Measurements from ENCODE around the gene PDCD1LG2. TPM values are rescaled to one million over a fixed set of nuclear protein-coding genes. Genes with fewer than 3 reads are reported as not detected.

PDCD1LG2 gene
- total RNA-seq, 4 donors from 2014 or later = 0.47 to 4.6 (median 2.4) TPM

DNA sequence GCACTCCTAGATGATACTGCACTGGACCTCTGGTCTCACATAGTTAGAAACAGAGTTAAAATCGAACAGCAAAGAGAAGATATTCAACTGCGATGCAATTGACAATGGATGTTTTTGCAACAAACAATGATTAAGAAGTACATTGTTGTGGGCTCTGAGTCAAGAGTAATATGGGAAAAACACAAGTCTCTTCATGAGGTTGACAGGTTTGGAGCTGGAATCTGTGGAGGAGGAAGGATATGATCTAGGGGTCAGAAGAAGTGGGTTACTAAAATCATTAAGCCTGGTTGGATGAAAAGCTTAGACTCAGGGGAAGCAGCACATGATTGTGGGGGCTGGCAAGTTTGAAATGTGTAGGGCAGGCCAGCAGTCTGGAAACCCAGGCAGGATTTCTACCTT, 53.1 kb downstream of the PDCD1LG2 start:
- H3K4me1 ChIP-seq = peaks cover 0 to 19% (median under 1%) of the 10 kb centered on the region in 3 donors
- no peak for ATAC-seq
- TF ChIP-seq CTCF (IDR thresholded peaks at IDR 0.05) (no peak), EP300 (IDR thresholded peaks at IDR 0.05) (no peak), POLR2A (IDR thresholded peaks at IDR 0.05) (no peak), POLR2AphosphoS5 (IDR thresholded peaks at IDR 0.05) (no peak)
- peak overlapping the region in 2 of 4 donors; percentile 2 to 30 for H3K27ac ChIP-seq
- no peak overlapping the region for H3K4me3 ChIP-seq
- H3K36me3 ChIP-seq = no peaks in the 10 kb centered on the region
- no peaks in the 10 kb centered on the region for H3K27me3 ChIP-seq
- WGBS, 2 donors (ENCODE audit: low coverage in 1 of 2) = 65 to 72% methylated on average over 2 of the region's 2 CpGs
- H3K9me3 ChIP-seq = no peaks in the 10 kb centered on the region

- TF ChIP-seq EP300 (IDR thresholded peaks at IDR 0.05) (no peak), CTCF (IDR thresholded peaks at IDR 0.05) (no peak), POLR2AphosphoS5 (IDR thresholded peaks at IDR 0.05) (no peak), POLR2A (IDR thresholded peaks at IDR 0.05) (no peak)
- Histone ChIP-seq H3K27me3 (no peaks in the 10 kb centered on the region), H3K36me3 (no peaks in the 10 kb centered on the region), H3K4me1 (peaks cover 0 to 15% (median 0%) of the 10 kb centered on the region in 3 donors), H3K9me3 (no peaks in the 10 kb centered on the region), H3K27ac (no peak overlapping the region), H3K4me3 (no peak overlapping the region)
- ATAC-seq = no peak
Measured at GRCh38 chr9:5563886-5564285, 53.6 kb downstream of the PDCD1LG2 start.

GRCh38 chr9:5566054-5566618, 55.8 kb downstream of the PDCD1LG2 start:
- TF ChIP-seq POLR2AphosphoS5 (IDR thresholded peaks at IDR 0.05) = no peak
- no peak for TF ChIP-seq POLR2A (IDR thresholded peaks at IDR 0.05)
- TF ChIP-seq EP300 (IDR thresholded peaks at IDR 0.05) = no peak
- no peak for TF ChIP-seq CTCF (IDR thresholded peaks at IDR 0.05)

GRCh38 chr9:5568868-5569267, 58.5 kb downstream of the PDCD1LG2 start:
- no peak overlapping the region for H3K4me3 ChIP-seq
- H3K27ac ChIP-seq = no peak overlapping the region
- no peaks in the 10 kb centered on the region for H3K27me3 ChIP-seq
- no peaks in the 10 kb centered on the region for H3K9me3 ChIP-seq
- 63 to 78% methylated on average over 2 of the region's 2 CpGs for WGBS, 2 donors (ENCODE audit: low coverage in 1 of 2)
- peaks cover 0 to 2% (median 0%) of the 10 kb centered on the region in 3 donors for H3K4me1 ChIP-seq
- no peaks in the 10 kb centered on the region for H3K36me3 ChIP-seq
- TF ChIP-seq POLR2AphosphoS5 (IDR thresholded peaks at IDR 0.05) = no peak
- no peak for TF ChIP-seq CTCF (IDR thresholded peaks at IDR 0.05)
- no peak for TF ChIP-seq EP300 (IDR thresholded peaks at IDR 0.05)
- TF ChIP-seq POLR2A (IDR thresholded peaks at IDR 0.05) = no peak
- no peak for ATAC-seq

More at GRCh38 chr9:5566054-5566618, 55.8 kb downstream of the PDCD1LG2 start:
- Histone ChIP-seq H3K36me3 (no peaks in the 10 kb centered on the region), H3K4me3 (no peak overlapping the region), H3K27me3 (no peaks in the 10 kb centered on the region), H3K9me3 (no peaks in the 10 kb centered on the region), H3K4me1 (peaks cover 0 to 15% (median 0%) of the 10 kb centered on the region in 3 donors), H3K27ac (no peak overlapping the region)
- ATAC-seq = no peak
- WGBS, 2 donors (ENCODE audit: low coverage in 1 of 2) = 76 to 87% methylated on average over 6 of the region's 6 CpGs

DNA sequence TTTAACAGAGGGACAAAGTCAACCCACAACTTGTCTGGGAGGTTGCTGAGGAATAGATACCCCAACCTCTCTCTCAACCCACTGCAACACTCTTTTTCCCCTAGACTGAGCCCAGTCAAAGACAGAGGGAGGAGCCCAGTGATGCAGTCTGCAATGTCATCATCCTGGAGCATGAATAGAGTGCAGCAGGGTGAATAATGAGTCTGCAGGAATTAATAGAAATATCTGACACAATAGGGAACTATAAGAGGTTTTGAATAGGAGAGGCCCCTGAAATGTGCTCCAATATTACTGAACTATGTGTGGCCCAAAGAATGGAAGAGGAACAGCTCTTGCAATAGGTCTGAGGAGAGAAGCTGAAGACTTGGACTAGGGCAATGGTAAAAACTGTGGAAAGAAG, 59.1 kb downstream of the PDCD1LG2 start:
- no peaks in the 10 kb centered on the region for H3K9me3 ChIP-seq
- H3K27me3 ChIP-seq = no peaks in the 10 kb centered on the region
- no peaks in the 10 kb centered on the region for H3K36me3 ChIP-seq
- TF ChIP-seq CTCF (IDR thresholded peaks at IDR 0.05) (no peak), EP300 (IDR thresholded peaks at IDR 0.05) (no peak), POLR2A (IDR thresholded peaks at IDR 0.05) (no peak), POLR2AphosphoS5 (IDR thresholded peaks at IDR 0.05) (no peak)
- H3K27ac ChIP-seq = no peak overlapping the region
- no peaks in the 10 kb centered on the region for H3K4me1 ChIP-seq
- H3K4me3 ChIP-seq = no peak overlapping the region
- no peak for ATAC-seq

Measured in gastroesophageal sphincter (tissue), 4 donors.